SU-DHL-6 (cell line): ENCODE data around the gene HAL.

ENCODE experiments used
- H2AFZ ChIP-seq: fragments of 200-600 bp; sonication (generic); 2 replicates; pipeline ENCODE4 v1.6.1; 2014; ENCODE audit warnings: low read depth, mild to moderate bottlenecking, moderate library complexity, mixed read lengths, antibody characterized with exemption, low read length; ENCODE audit not compliant: severe bottlenecking
- H3F3A ChIP-seq: fragments of 200-600 bp; shearing (Covaris generic); 2 replicates; pipeline ENCODE4 v1.6.0; 2016; ENCODE audit warnings: antibody characterized with exemption, mild to moderate bottlenecking; ENCODE audit not compliant: insufficient read depth
- H3K27ac ChIP-seq: fragments of 200-600 bp; sonication (generic); 2 replicates; pipeline ENCODE4 v1.5.1; 2016; ENCODE audit warnings: low read depth, mild to moderate bottlenecking, low read length, moderate library complexity, mixed read lengths
- H3K27me3 ChIP-seq: fragments of 200-600 bp; sonication (generic), shearing (Covaris generic); 2 replicates; pipeline ENCODE4 v1.6.0; 2014; ENCODE audit warnings: mild to moderate bottlenecking, low read length
- H3K36me3 ChIP-seq: fragments of 200-600 bp; sonication (generic); 2 replicates; pipeline ENCODE4 v1.6.1; 2014; ENCODE audit warnings: mild to moderate bottlenecking, low read length, mixed read lengths
- H3K4me2 ChIP-seq: fragments of 300-600, 200-600 bp; shearing (Covaris generic), sonication (generic); 2 replicates; pipeline ENCODE4 v1.6.0; 2014; ENCODE audit warnings: low read length, low read depth, mild to moderate bottlenecking; ENCODE audit not compliant: poor library complexity, severe bottlenecking
- H3K4me3 ChIP-seq: fragments of 200-600 bp; sonication (generic); 2 replicates; pipeline ENCODE4 v1.5.1; 2014; ENCODE audit warnings: antibody characterized with exemption, low read length, mild to moderate bottlenecking, mixed read lengths; ENCODE audit not compliant: insufficient read depth, poor library complexity, severe bottlenecking
- H3K79me2 ChIP-seq: fragments of 200-600 bp; sonication (generic); 2 replicates; pipeline ENCODE4 v1.6.1; 2014; ENCODE audit warnings: mild to moderate bottlenecking, low read length, moderate library complexity; ENCODE audit not compliant: insufficient read depth
- H3K9ac ChIP-seq: fragments of 200-600 bp; sonication (generic); 2 replicates; pipeline ENCODE4 v1.7.0; 2014; ENCODE audit warnings: mild to moderate bottlenecking, low read length
- H3K9me2 ChIP-seq: fragments of 200-600 bp; sonication (generic); replicated peaks from 2 replicates; pipeline ENCODE4 v1.6.1; 2014; ENCODE audit warnings: low read length; ENCODE audit not compliant: insufficient read depth
- H3K9me3 ChIP-seq: fragments of 200-600 bp; sonication (generic); 2 replicates; pipeline ENCODE4 v1.6.1; 2014; ENCODE audit warnings: low read length, mixed read lengths; ENCODE audit not compliant: insufficient read depth
- H4K20me1 ChIP-seq: fragments of 200-600 bp; sonication (generic); 2 replicates; pipeline ENCODE4 v1.6.1; 2014; ENCODE audit warnings: low read depth, mild to moderate bottlenecking, antibody characterized with exemption, low read length, moderate library complexity, mixed read lengths
- EZH2phosphoT487 ChIP-seq: fragments of 200-600 bp; sonication (generic), shearing (Covaris generic); conservative IDR thresholded peaks from 2 replicates; pipeline ENCODE4 v1.6.1; 2018; ENCODE audit warnings: mild to moderate bottlenecking, antibody characterized with exemption, low read length, moderate library complexity, mixed read lengths
- TF ChIP-seq, protein P1 (sequence below): fragments of 200-600 bp; sonication (generic); IDR thresholded peaks from one replicate; pipeline ENCODE4 v1.5.1; 2017; ENCODE audit warnings: antibody characterized with exemption, mild to moderate bottlenecking, low read length, moderate library complexity; ENCODE audit not compliant: insufficient read depth, poor library complexity, severe bottlenecking

Gene HAL

DNA sequence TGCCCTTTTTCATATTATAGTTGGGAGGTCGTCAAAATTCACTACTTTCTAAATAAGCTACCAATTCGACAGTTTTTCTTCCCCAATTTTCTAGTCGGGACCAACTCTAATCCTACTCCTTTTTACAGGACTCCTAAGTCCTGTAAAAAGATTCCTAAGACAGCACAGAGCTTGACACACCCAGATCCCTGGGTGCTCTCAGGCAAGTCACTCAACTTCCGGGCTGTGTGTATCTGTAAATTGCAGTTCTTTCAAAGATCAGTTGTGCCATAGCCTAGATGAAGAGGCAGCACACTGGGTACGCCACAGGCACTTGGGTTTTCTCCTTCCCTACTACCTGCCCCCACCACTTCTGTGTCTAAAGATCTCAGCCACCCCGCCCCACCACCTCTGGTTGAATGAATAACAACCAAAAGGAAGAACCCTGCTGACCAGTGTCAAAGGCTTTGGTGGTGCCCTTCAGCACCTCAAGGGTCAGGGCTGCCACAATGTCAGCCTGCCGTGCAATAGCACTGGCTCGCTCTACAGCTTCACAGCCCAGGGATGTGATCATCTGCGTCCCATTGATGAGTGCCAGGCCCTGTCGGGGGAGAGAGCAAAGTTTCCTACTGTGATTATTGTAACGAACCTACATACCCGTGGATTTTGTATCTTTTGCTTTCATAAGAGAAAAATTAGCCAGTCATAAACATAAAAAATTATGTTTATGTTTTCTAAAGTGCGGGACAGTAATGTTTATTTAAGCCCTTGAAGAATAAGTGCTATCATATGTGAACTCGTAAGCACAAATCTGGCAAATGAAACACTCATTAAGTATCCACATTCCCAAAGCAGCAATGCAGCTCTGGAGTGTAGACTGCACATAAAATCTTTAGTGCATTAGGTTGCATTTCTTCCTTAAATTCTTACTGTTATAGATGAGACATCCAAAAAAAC lies 9.2 kb downstream of the HAL start:
- TF ChIP-seq EZH2phosphoT487, result no peak
- TF ChIP-seq, protein P1, sequence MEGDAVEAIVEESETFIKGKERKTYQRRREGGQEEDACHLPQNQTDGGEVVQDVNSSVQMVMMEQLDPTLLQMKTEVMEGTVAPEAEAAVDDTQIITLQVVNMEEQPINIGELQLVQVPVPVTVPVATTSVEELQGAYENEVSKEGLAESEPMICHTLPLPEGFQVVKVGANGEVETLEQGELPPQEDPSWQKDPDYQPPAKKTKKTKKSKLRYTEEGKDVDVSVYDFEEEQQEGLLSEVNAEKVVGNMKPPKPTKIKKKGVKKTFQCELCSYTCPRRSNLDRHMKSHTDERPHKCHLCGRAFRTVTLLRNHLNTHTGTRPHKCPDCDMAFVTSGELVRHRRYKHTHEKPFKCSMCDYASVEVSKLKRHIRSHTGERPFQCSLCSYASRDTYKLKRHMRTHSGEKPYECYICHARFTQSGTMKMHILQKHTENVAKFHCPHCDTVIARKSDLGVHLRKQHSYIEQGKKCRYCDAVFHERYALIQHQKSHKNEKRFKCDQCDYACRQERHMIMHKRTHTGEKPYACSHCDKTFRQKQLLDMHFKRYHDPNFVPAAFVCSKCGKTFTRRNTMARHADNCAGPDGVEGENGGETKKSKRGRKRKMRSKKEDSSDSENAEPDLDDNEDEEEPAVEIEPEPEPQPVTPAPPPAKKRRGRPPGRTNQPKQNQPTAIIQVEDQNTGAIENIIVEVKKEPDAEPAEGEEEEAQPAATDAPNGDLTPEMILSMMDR, result no peak
- no peak overlapping the region for H3K4me3 ChIP-seq
- no peaks in the 10 kb centered on the region for H4K20me1 ChIP-seq
- no peaks in the 10 kb centered on the region for H3K36me3 ChIP-seq
- H3F3A ChIP-seq, result no peaks in the 10 kb centered on the region
- no peak overlapping the region for H3K27ac ChIP-seq
- H3K9ac ChIP-seq, result no peak overlapping the region
- no peak overlapping the region for H3K4me2 ChIP-seq
- H3K79me2 ChIP-seq, result no peaks in the 10 kb centered on the region
- H3K9me2 ChIP-seq, result no peaks in the 10 kb centered on the region
- no peaks in the 10 kb centered on the region for H3K9me3 ChIP-seq
- no peaks in the 10 kb centered on the region for H3K27me3 ChIP-seq
- H2AFZ ChIP-seq, result no peak overlapping the region

DNA sequence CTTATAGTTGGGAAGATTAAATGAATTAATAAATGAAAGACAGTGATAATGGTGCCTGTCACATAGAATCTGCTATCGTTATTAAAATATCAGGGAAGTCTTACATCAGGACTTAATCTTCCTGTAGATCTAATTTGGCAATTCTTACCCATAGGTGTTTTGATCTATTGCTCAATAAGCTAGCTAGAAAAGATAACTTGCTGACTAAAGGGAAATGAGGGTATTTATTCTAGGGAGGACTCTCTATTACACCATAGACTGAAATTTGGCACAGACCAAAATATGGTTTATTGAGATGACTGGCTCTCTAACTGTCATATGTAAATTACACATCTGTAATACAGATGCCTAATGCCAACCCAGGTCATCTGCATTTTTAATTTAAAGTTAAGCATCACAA lies 11.5 kb downstream of the HAL start:
- no peaks in the 10 kb centered on the region for H3K9me2 ChIP-seq
- no peaks in the 10 kb centered on the region for H3K27me3 ChIP-seq
- TF ChIP-seq, protein P1, result no peak
- H3K27ac ChIP-seq, result no peak overlapping the region
- no peaks in the 10 kb centered on the region for H3K79me2 ChIP-seq
- H3K36me3 ChIP-seq, result no peaks in the 10 kb centered on the region
- H2AFZ ChIP-seq, result no peak overlapping the region
- H3K4me3 ChIP-seq, result no peak overlapping the region
- no peaks in the 10 kb centered on the region for H3F3A ChIP-seq
- no peaks in the 10 kb centered on the region for H4K20me1 ChIP-seq
- no peaks in the 10 kb centered on the region for H3K9me3 ChIP-seq
- no peak overlapping the region for H3K9ac ChIP-seq
- H3K4me2 ChIP-seq, result no peak overlapping the region

DNA sequence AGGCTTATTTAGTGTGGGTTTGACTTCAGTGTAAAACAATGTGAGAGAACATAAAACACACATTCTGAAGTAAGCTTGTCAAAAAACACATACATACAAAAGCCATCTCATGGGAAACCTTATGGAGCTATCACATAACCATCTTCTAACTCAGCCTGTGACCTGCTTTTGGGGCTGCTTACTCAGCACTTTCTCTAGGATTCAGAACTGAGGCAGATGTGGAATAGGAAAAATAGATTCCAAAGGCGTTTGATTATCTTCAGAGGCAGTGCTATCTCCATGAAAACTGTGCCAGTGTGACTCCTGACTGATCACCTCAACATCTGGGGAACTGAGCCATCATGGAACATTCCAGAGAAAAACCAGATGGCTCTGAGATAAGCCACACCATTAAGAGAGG lies 13.5 kb downstream of the HAL start:
- H3K27me3 ChIP-seq, result no peaks in the 10 kb centered on the region
- H3F3A ChIP-seq, result no peaks in the 10 kb centered on the region
- no peak overlapping the region for H3K27ac ChIP-seq
- no peaks in the 10 kb centered on the region for H3K9me3 ChIP-seq
- no peaks in the 10 kb centered on the region for H3K36me3 ChIP-seq
- H3K9ac ChIP-seq, result no peak overlapping the region
- no peaks in the 10 kb centered on the region for H4K20me1 ChIP-seq
- no peaks in the 10 kb centered on the region for H3K79me2 ChIP-seq
- no peak overlapping the region for H3K4me3 ChIP-seq
- no peak overlapping the region for H2AFZ ChIP-seq
- no peaks in the 10 kb centered on the region for H3K9me2 ChIP-seq
- no peak overlapping the region for H3K4me2 ChIP-seq
- TF ChIP-seq, protein P1, result no peak
